IgD-negative memory B cell (primary cell): ENCODE measurements around the gene UNK. TPM values are rescaled to one million over a fixed set of nuclear protein-coding genes. Genes with fewer than 3 reads are reported as not detected.
"Not testable (repeated sequence)": the region's sequence is repeated elsewhere in the genome, so short reads cannot be mapped to it uniquely, and the experiment has no call there.

Source experiments
- H3K27ac Mint-ChIP-seq, 3 donors: one replicate each; pipeline ENCODE4 v1.8.0; 2020 to 2022; ENCODE audit warnings: mild to moderate bottlenecking in 3 of 3, mixed read lengths in 3 of 3, moderate library complexity in 1 of 3
- H3K27me3 Mint-ChIP-seq: one replicate; pipeline ENCODE4 v1.8.0; 2021; ENCODE audit warnings: mixed read lengths
- H3K36me3 Mint-ChIP-seq: one replicate; pipeline ENCODE4 v1.8.0; 2020; ENCODE audit warnings: mild to moderate bottlenecking, mixed read lengths
- H3K4me1 Mint-ChIP-seq, 3 donors: one replicate each; pipeline ENCODE4 v1.8.0; 2020 to 2022; ENCODE audit warnings: mixed read lengths in 3 of 3, mild to moderate bottlenecking in 1 of 3
- H3K4me3 Mint-ChIP-seq, 4 donors: one replicate each; pipeline ENCODE4 v1.8.0; 2020 to 2022; ENCODE audit warnings: mild to moderate bottlenecking in 4 of 4, mixed read lengths in 4 of 4, moderate library complexity in 3 of 4
- H3K9me3 Mint-ChIP-seq, 3 donors: one replicate each; pipeline ENCODE4 v1.8.0; 2020 to 2021; ENCODE audit warnings: mixed read lengths in 3 of 3, mild to moderate bottlenecking in 1 of 3
- polyA plus RNA-seq: library from polyadenylated mRNA; unstranded; fragments of 300-500 nt; fragmentation: Illumina TruSeq; gene quantifications from one replicate; pipeline ENCODE4 v1.2.3, GENCODE V29; 2021

Gene UNK
- polyA plus RNA-seq, 1 donor from 2014 or later, result 28.6 TPM

- Mint-ChIP-seq H3K27ac (no peak overlapping the region), H3K9me3 (no peaks in the 10 kb centered on the region), H3K27me3 (no peaks in the 10 kb centered on the region), H3K4me1 (peaks cover 11 to 34% (median 28%) of the 10 kb centered on the region in 3 donors), H3K4me3 (no peak overlapping the region), H3K36me3 (peaks cover under 1% of the 10 kb centered on the region)
These were observed 70.3 kb downstream of the UNK start for GRCh38 chr17:75854881-75855309.

DNA sequence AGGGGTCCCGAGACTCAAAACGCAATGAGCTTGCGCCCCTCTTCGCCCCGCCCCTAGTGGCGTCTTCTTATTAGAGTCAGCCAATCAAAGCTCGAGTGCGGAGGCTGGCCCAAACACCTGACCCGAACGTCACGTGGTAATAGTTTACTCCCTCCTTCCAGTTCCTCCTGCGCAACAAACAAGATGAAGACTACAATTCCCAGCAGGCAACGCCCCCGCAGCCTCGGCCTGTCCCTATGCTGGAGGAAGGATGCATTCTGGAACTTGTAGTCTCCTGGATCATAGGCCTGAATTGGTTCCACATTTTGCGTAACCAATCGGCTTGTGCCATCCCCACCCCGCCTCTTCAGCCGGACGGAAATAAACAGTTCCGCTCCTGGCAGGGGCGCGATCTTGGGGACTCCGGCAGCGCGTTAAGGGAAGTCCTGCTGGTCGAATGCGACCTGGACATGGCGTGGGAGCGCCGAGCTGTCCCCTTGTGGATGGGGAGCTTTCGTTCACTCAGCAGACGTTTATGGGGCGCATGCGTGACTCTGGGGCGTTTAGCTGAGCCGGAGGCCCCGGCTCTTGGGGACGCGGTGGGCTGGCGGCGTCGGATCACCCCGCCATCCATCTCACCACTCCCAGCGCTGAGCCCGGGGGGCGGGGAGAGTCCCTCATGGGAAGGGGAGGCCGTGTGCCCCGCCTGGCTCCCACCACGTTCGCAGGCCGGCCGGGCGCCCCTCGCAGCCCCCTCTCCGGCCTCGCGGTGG lies 70.9 kb downstream of the UNK start, which contains the start of gene WBP2:
Gene WBP2 (minus strand): TSS at position 26 of the 752 bp plus-strand sequence. CDS start 38 bp downstream, outside the sequence.
- Mint-ChIP-seq H3K4me3 (peak within 1 kb of the TSS in 1 of 4 donors; percentile 95), H3K27ac (peak within 1 kb of the TSS; percentile 38 to 89 (median 77)), H3K4me1 (peaks cover 11 to 34% (median 28%) of the 10 kb centered on the region in 3 donors)

DNA sequence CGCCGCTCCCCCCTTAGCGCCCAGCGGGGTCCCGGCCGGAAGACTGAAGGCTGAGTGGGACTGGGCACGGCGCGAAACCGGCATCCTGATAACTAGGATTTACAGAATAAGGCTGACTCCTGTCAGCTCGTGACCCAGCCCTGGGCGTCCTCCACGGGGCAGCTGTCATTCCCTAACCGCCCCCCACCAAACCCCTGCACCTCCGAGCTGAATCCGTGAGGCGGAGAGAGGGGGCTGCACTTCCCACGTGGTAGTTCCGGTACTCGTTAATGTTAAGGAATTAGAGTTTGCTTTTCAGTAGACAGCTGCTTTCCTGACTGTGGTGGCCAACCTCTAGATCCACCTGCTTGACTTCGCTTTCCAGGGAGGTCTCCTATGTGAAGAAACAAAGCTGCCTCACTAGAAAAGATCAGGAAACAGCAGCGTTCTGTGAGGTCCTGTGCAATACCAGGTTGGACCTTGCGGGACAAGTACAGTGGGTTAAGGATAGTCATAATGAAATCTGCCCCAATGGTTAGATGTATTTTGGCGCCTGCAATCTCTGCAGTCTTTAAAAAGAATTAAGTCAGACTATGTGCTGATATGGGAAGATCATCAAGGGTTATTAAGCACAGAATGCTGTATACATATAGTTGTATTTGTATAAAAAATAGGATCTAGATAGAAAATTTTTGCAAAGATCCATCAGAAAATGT lies 71.6 kb downstream of the UNK start:
- H3K9me3 Mint-ChIP-seq, result no peaks in the 10 kb centered on the region
- H3K4me1 Mint-ChIP-seq, result peaks cover 13 to 35% (median 29%) of the 10 kb centered on the region in 3 donors
- H3K27me3 Mint-ChIP-seq, result no peaks in the 10 kb centered on the region
- peak overlapping the region; percentile 38 to 89 (median 77) for H3K27ac Mint-ChIP-seq
- peak overlapping the region in 1 of 4 donors; percentile 95 for H3K4me3 Mint-ChIP-seq
- no peaks in the 10 kb centered on the region for H3K36me3 Mint-ChIP-seq

More for the DNA sequence above, 70.9 kb downstream of the UNK start, which contains the start of gene WBP2:
- no peaks in the 10 kb centered on the region for H3K36me3 Mint-ChIP-seq
- H3K9me3 Mint-ChIP-seq, result no peaks in the 10 kb centered on the region
- H3K27me3 Mint-ChIP-seq, result no peaks in the 10 kb centered on the region

DNA sequence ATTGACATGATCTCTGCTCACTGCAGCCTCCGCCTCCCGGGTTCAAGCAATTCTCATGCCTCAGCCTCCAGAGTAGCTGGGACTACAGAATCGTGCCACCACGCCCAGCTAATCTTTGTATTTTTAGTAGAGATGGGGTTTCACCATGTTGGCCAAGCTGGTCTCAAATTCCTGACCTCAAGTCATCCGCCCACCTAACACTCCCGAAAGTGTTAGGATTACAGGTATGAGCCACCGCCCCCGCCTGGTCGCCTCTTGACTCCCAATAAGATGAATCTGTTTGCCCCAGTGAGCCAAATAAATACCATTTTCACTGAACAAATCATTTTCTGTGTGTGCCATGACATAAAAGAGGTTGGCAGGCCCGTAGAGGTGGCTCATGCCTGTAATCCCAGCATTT lies 74.8 kb downstream of the UNK start:
- not testable (repeated sequence) for H3K27me3 Mint-ChIP-seq, H3K9me3 Mint-ChIP-seq, H3K36me3 Mint-ChIP-seq
- peak overlapping the region in 2 of 3 donors; percentile 84 to 91 for H3K27ac Mint-ChIP-seq
- peaks cover 20 to 29% (median 29%) of the 10 kb centered on the region in 3 donors for H3K4me1 Mint-ChIP-seq
- H3K4me3 Mint-ChIP-seq, result peak overlapping the region in 1 of 4 donors; percentile 41

DNA sequence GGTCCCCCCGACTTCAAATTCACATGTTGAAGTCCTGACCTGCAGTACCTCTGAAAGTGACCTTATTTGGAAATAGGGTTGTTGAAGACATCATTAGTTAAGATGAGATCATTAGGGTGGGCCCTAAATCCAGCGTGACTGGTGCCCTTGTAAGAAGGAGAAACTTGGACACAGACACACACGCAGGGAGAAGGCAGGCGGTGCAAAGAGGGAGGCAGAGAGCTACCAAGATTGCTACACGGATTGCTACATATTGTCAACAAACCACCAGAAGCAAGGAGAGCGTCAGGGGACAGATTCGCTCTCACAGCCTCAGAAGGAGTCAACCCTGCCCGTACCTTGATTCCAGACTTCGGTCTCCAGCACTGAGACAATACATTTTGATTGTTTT lies 77.3 kb downstream of the UNK start:
- peaks cover 27 to 36% (median 35%) of the 10 kb centered on the region in 3 donors for H3K4me1 Mint-ChIP-seq
- H3K36me3 Mint-ChIP-seq, result no peaks in the 10 kb centered on the region
- no peaks in the 10 kb centered on the region for H3K27me3 Mint-ChIP-seq
- peak overlapping the region in 2 of 3 donors; percentile 77 to 81 for H3K27ac Mint-ChIP-seq
- peak overlapping the region in 1 of 4 donors; percentile 28 for H3K4me3 Mint-ChIP-seq
- H3K9me3 Mint-ChIP-seq, result no peaks in the 10 kb centered on the region

DNA sequence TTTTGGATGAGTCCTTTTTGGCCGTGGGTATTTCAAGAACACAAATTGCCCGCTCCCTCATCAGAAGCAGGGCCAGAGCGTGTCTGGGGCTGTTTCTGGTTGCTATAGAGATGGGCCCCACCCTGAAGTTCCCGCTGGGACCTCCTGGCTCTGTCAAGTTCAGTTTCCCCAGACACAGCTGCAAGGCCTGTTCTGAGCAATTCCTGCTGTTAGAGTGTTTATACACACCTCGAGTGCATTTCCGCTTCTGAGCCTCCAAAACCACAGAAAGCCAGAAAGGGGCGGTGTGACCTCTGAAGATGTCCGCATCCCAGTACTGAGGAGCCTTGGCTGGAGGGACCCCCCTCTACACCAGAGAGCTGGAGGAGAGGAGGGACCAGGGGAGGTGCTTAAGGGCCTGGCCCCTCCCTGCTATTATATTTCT lies 79.9 kb downstream of the UNK start:
- peak overlapping the region; percentile 46 to 88 (median 80) for H3K4me3 Mint-ChIP-seq
- peak overlapping the region; percentile 94 to 96 (median 96) for H3K27ac Mint-ChIP-seq
- peaks cover 20 to 23% (median 21%) of the 10 kb centered on the region in 3 donors for H3K4me1 Mint-ChIP-seq
- H3K9me3 Mint-ChIP-seq, result no peaks in the 10 kb centered on the region
- no peaks in the 10 kb centered on the region for H3K36me3 Mint-ChIP-seq
- no peaks in the 10 kb centered on the region for H3K27me3 Mint-ChIP-seq

GRCh38 chr17:75864887-75865286 lies 80.3 kb downstream of the UNK start:
- Mint-ChIP-seq H3K4me1 (peaks cover 20 to 21% (median 20%) of the 10 kb centered on the region in 3 donors), H3K4me3 (peak overlapping the region; percentile 46 to 88 (median 80)), H3K27ac (peak overlapping the region; percentile 94 to 96 (median 96))
- H3K36me3 Mint-ChIP-seq, H3K27me3 Mint-ChIP-seq, H3K9me3 Mint-ChIP-seq: not testable (repeated sequence)

DNA sequence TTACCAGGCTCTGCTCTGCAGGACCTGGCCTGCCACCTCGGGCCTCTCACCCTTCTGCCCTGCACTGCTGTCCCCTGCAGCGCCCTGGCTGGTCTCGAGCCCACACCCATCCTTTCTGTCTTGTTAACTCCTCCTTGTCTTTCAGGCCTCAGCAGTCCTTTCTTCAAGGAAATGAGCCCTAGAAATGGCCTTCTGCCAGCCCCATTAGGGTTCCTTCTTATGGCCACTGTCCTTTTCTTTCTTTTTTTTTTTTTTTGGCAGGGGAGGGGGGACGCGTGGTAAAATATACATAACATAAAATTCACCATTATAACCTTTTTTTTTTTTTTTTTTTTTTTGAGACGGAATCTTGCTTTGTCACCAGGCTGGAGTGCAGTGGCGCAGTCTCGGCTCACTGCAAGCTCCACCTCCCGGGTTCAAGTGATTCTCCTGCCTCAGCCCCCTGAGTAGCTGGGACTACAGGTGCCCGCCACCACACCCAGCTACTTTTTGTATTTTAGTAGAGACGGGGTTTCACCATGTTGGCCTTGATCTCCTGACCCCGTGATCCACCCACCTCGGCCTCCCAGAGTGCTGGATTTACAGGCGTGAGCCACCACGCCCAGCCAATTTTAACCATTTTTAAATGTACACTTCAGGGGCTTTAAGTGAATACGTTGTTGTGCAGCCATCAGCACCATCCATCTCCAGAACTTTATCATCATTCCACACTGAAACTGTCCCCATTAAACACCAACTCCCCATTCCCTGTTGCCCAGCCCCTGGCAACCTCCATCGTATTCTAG lies 81.0 kb downstream of the UNK start:
- H3K4me3 Mint-ChIP-seq, result peak overlapping the region in 2 of 4 donors; percentile 37 to 80
- peaks cover 20 to 21% (median 20%) of the 10 kb centered on the region in 3 donors for H3K4me1 Mint-ChIP-seq
- not testable (repeated sequence) for H3K36me3 Mint-ChIP-seq, H3K27me3 Mint-ChIP-seq, H3K9me3 Mint-ChIP-seq
- peak overlapping the region; percentile 94 to 96 (median 96) for H3K27ac Mint-ChIP-seq

GRCh38 chr17:75868730-75869281 lies 84.2 kb downstream of the UNK start:
- H3K4me3 Mint-ChIP-seq, H3K27me3 Mint-ChIP-seq, H3K27ac Mint-ChIP-seq, H3K9me3 Mint-ChIP-seq, H3K36me3 Mint-ChIP-seq: not testable (repeated sequence)
- H3K4me1 Mint-ChIP-seq, result peaks cover 16 to 17% (median 16%) of the 10 kb centered on the region in 3 donors

DNA sequence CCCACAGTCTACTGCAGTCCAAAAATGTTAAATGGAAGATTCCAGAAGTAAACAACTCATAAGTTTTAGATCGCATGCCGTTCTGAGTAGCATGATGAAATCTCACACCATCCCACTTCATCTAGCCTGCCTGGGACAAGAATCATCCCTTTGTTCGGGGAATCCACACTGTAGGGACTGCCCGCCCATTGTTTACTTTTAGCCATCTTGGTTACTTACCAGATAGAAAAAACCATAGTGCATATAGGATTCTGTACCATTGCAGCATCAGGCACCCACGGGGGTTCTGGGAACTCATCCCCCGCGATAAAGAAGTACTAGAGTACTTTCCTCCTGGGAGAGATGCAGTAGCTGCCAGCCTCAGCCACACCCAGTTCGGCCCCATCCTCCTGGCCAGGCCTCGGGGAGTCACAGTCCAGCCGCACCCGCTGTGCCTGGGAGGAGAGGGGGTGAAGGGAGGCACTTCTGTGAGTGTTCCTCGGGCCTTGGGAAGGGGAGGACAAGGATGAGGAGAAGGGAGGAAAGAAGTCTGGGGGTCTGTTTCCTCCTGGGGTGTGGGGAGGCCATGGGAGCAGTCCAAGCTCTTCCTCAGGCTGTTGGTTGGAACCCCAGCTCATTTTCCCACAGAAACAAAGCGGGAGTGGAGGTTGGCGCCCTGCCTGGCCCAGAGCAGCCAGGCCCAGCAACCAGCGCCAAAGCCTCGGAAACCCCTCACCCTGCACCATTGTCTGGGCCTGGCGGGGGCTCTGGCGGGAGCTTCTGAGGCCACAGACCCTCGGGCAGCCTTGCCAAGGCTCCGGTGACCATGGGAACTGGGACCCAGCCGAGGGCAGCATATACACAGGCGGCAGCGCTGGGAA lies 84.9 kb downstream of the UNK start:
- H3K4me3 Mint-ChIP-seq, result no peak overlapping the region
- H3K27me3 Mint-ChIP-seq, result no peaks in the 10 kb centered on the region
- no peaks in the 10 kb centered on the region for H3K9me3 Mint-ChIP-seq
- H3K27ac Mint-ChIP-seq, result peak overlapping the region in 1 of 3 donors; percentile 56
- no peaks in the 10 kb centered on the region for H3K36me3 Mint-ChIP-seq
- peaks cover 10 to 11% (median 10%) of the 10 kb centered on the region in 3 donors for H3K4me1 Mint-ChIP-seq

DNA sequence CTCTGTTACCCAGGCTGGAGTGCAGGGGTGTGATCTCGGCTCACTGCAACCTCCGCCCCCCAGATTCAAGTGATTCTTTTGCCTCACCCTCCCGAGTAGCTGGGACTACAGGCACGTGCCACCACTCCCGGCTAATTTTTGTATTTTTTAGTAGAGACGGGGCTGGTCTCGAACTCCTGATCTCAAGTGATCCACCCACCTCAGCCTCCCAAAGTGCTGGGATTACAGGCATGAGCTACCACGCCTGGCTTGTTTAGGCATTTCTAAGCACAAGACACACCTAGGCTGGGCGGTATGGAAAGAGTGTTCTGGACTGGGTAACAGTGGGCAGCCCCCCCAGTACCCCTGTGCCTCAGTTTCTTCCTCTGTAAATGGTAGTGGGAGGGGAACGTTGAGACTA lies 85.6 kb downstream of the UNK start:
- H3K36me3 Mint-ChIP-seq, H3K27me3 Mint-ChIP-seq, H3K4me1 Mint-ChIP-seq, H3K9me3 Mint-ChIP-seq, H3K4me3 Mint-ChIP-seq, H3K27ac Mint-ChIP-seq: not testable (repeated sequence)

GRCh38 chr17:75872434-75873351 lies 88.1 kb downstream of the UNK start:
- Mint-ChIP-seq H3K27me3 (no peaks in the 10 kb centered on the region), H3K4me3 (no peak overlapping the region), H3K9me3 (no peaks in the 10 kb centered on the region), H3K27ac (peak overlapping the region in 1 of 3 donors; percentile 59), H3K36me3 (no peaks in the 10 kb centered on the region), H3K4me1 (peaks cover 11 to 14% (median 14%) of the 10 kb centered on the region in 3 donors)
